NOMO-1 (cell line): ENCODE data around the gene NELL1.

Source experiments
- DNase-seq, 2 experiments: peaks; one replicate each; lab custom pipeline; 2025; ENCODE audit not compliant: unreplicated experiment in 2 of 2; lab: John Stamatoyannopoulos, UW

Gene NELL1

GRCh38 chr11:21398195-21398594 is 728.8 kb downstream of the NELL1 start:
- DNase-seq: no peak

- DNase-seq: no peak
Observed at GRCh38 chr11:21401496-21401895, 732.1 kb downstream of the NELL1 start.

GRCh38 chr11:21402274-21402673 is 732.9 kb downstream of the NELL1 start:
- DNase-seq: no peak

- DNase-seq: no peak
Observed at GRCh38 chr11:21403069-21403468, 733.7 kb downstream of the NELL1 start.

- no peak for DNase-seq
Observed at GRCh38 chr11:21405422-21405821, 736.0 kb downstream of the NELL1 start.

- no peak for DNase-seq
Observed at GRCh38 chr11:21410513-21410912, 741.1 kb downstream of the NELL1 start.

GRCh38 chr11:21411104-21411503 is 741.7 kb downstream of the NELL1 start:
- no peak for DNase-seq

- DNase-seq: no peak
Observed at GRCh38 chr11:21411597-21411996, 742.2 kb downstream of the NELL1 start.

- no peak for DNase-seq
Observed at GRCh38 chr11:21412652-21413383, 743.4 kb downstream of the NELL1 start.

GRCh38 chr11:21414953-21415352 is 745.6 kb downstream of the NELL1 start:
- no peak for DNase-seq

- DNase-seq: no peak
Observed at GRCh38 chr11:21415606-21416005, 746.2 kb downstream of the NELL1 start.

GRCh38 chr11:21421711-21422329 is 752.4 kb downstream of the NELL1 start:
- DNase-seq: no peak

GRCh38 chr11:21426931-21427330 is 757.5 kb downstream of the NELL1 start:
- no peak for DNase-seq

- no peak for DNase-seq
Observed at GRCh38 chr11:21427726-21428125, 758.3 kb downstream of the NELL1 start.

GRCh38 chr11:21428796-21429195 is 759.4 kb downstream of the NELL1 start:
- no peak for DNase-seq

GRCh38 chr11:21429401-21429800 is 760.0 kb downstream of the NELL1 start:
- DNase-seq: no peak

- no peak for DNase-seq
Observed at GRCh38 chr11:21430537-21430936, 761.2 kb downstream of the NELL1 start.

- DNase-seq: no peak
Observed at GRCh38 chr11:21446939-21447590, 777.7 kb downstream of the NELL1 start.

GRCh38 chr11:21447871-21448270 is 778.5 kb downstream of the NELL1 start:
- no peak for DNase-seq

GRCh38 chr11:21456186-21456585 is 786.8 kb downstream of the NELL1 start:
- no peak for DNase-seq

- no peak for DNase-seq
Observed at GRCh38 chr11:21460082-21460481, 790.7 kb downstream of the NELL1 start.

- DNase-seq: no peak
Observed at GRCh38 chr11:21461701-21462100, 792.3 kb downstream of the NELL1 start.
